Measurements from ENCODE around the gene TGFBR1.

Gene TGFBR1

GRCh38 chr9:99079542-99079941 is 25.4 kb upstream of the TGFBR1 start:
- CTCF ChIA-PET = interaction anchor here (1.5 kb wide), 1 partner anchor 61 kb away, joined by 3 read pairs; no protein-coding TSS in a partner anchor
- Histone ChIP-seq H3K4me1 (ENCODE audit: control insufficient read depth, insufficient read depth, low read length) (no peaks in the 10 kb centered on the region), H3K27ac (ENCODE audit: extremely low read depth, low read depth, low read length) (no peak overlapping the region), H3K9me3 (ENCODE audit: control insufficient read depth, insufficient read depth, low read depth, low read length) (no peaks in the 10 kb centered on the region), H3K36me3 (ENCODE audit: control insufficient read depth in 2 of 2, insufficient read depth in 1 of 2, low read length in 2 of 2) (no peaks in the 10 kb centered on the region), H3K4me3 (ENCODE audit: low read depth, low read length) (no peak overlapping the region)
- POLR2A ChIA-PET = no interaction called here
- no peak for TF ChIP-seq BCL11A (tag by site-specific recombination; IDR thresholded peaks at IDR 0.05; ENCODE audit: low read depth)
- TF ChIP-seq ZSCAN16 (tag by site-specific recombination; IDR thresholded peaks at IDR 0.05) = no peak
- TF ChIP-seq KLF10 (tag by site-specific recombination; IDR thresholded peaks at IDR 0.05) = no peak
- no peak for TF ChIP-seq ZNF623 (tag by site-specific recombination; IDR thresholded peaks at IDR 0.05)
- TF ChIP-seq KLF8 (tag by site-specific recombination; IDR thresholded peaks at IDR 0.05) = no peak
- no peak for TF ChIP-seq ZNF596 (tag by site-specific recombination; IDR thresholded peaks at IDR 0.05)
- no peak for TF ChIP-seq ZNF280D (tag by site-specific recombination; IDR thresholded peaks at IDR 0.05)
- TF ChIP-seq SP7 (tag by site-specific recombination; IDR thresholded peaks at IDR 0.05) = no peak
- no peak for TF ChIP-seq CTCF (tag by site-specific recombination; IDR thresholded peaks at IDR 0.05)
- no peak for TF ChIP-seq RBAK (tag by site-specific recombination; IDR thresholded peaks at IDR 0.05)
- TF ChIP-seq ZNF548 (tag by site-specific recombination; IDR thresholded peaks at IDR 0.05) = no peak
- no peak for TF ChIP-seq ZNF223 (tag by site-specific recombination; IDR thresholded peaks at IDR 0.05)

- Histone ChIP-seq H3K36me3 (ENCODE audit: control insufficient read depth in 2 of 2, insufficient read depth in 1 of 2, low read length in 2 of 2) (no peaks in the 10 kb centered on the region), H3K4me1 (ENCODE audit: control insufficient read depth, insufficient read depth, low read length) (no peaks in the 10 kb centered on the region), H3K9me3 (ENCODE audit: control insufficient read depth, insufficient read depth, low read depth, low read length) (no peaks in the 10 kb centered on the region), H3K27ac (ENCODE audit: extremely low read depth, low read depth, low read length) (no peak overlapping the region), H3K4me3 (ENCODE audit: low read depth, low read length) (no peak overlapping the region)
- TF ChIP-seq ZNF473 (tag by site-specific recombination; IDR thresholded peaks at IDR 0.05) = no peak
- no peak for TF ChIP-seq RBAK (tag by site-specific recombination; IDR thresholded peaks at IDR 0.05)
- no peak for TF ChIP-seq EGR2 (tag by site-specific recombination; IDR thresholded peaks at IDR 0.05; ENCODE audit: low read depth)
- no peak for TF ChIP-seq KLF17 (tag by site-specific recombination; IDR thresholded peaks at IDR 0.05)
- TF ChIP-seq CTCF (tag by site-specific recombination; IDR thresholded peaks at IDR 0.05) = no peak
- TF ChIP-seq MEIS1 (CRISPR knock-in tag; IDR thresholded peaks at IDR 0.05; ENCODE audit: borderline replicate concordance) = no peak
- no peak for TF ChIP-seq ZBTB48 (tag by site-specific recombination; IDR thresholded peaks at IDR 0.05)
- TF ChIP-seq MZF1 (tag by site-specific recombination; IDR thresholded peaks at IDR 0.05; ENCODE audit: borderline replicate concordance) = no peak
- no peak for TF ChIP-seq SETDB1 (IDR thresholded peaks at IDR 0.05; ENCODE audit: insufficient read length, low read length)
- no peak for TF ChIP-seq GLI4 (tag by site-specific recombination; IDR thresholded peaks at IDR 0.05)
- ChIA-PET CTCF (interaction anchor here (0.7 kb wide), 1 partner anchor 54 kb away, joined by 3 read pairs; no protein-coding TSS in a partner anchor), POLR2A (no interaction called here)
Observed at GRCh38 chr9:99083051-99083450, 21.9 kb upstream of the TGFBR1 start.

Data from HEK293 (cell line).